Smooth muscle cell of the pulmonary artery (primary cell): Measurements from ENCODE around the gene GBP6. TPM values are rescaled to one million over a fixed set of nuclear protein-coding genes. Genes with fewer than 3 reads are reported as not detected.

Experiments used
- total RNA-seq: library from RNA; depleted of rRNA; stranded (reverse); fragments of >200 nt; gene quantifications from 2 replicates; pipeline ENCODE4 v1.2.3, GENCODE V29; 2014

The GBP6 gene
- not detected in 2 replicates for total RNA-seq

GRCh38 chr1:89363638-89364536 is at the start of gene GBP6:
Gene GBP6, plus strand, starts transcription at chr1:89364059. Its CDS starts 4,493 bp downstream, at chr1:89368552.

Other genes starting within 250 kb of the GBP6 start
- 24.2 and 44.6 TPM in 2 replicates for gene GBP2, start 237.9 kb upstream of the GBP6 start, total RNA-seq
- gene GBP7, start 188.1 kb upstream of the GBP6 start, total RNA-seq: not detected in 2 replicates
- 0.52 and 0.66 TPM in 2 replicates for gene GBP4, start 165.1 kb upstream of the GBP6 start, total RNA-seq
- gene GBP5, start 91.2 kb upstream of the GBP6 start, total RNA-seq: 0.07 TPM in 1 of 2 replicates, not detected in the other
- gene LRRC8B, start 160.8 kb downstream of the GBP6 start, total RNA-seq: 0.89 and 0.98 TPM in 2 replicates